ENCODE results near the gene DLG2.

Gene DLG2

DNA sequence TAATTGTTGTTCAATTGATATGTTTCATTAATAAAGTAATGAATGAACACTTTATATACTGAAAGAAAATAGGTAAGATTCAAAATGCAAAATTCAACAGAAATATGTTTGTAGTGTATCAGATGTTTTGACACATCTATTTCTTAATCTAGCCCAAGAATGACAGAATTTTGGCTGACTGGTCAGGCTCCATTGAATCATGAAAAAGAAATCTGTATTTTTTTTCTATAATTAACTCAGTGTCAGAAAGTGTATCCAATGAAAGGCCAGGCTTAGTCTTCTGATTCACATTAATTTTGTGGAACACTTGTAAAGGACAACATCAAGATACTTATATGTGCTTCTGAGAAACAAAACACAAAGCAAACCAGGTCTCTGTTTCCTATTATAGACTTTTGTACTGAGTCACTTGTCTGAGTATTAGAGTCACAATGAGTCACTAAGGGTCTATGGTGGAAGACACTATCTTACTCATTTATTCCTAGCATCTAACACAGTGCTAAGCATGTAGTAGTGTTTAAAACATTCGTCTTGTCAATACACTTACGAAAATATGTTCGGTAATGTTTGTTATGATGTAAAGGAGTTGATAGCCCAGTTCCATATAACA, 2043.3 kb downstream of the DLG2 start:
- no peak for DNase-seq

DNA sequence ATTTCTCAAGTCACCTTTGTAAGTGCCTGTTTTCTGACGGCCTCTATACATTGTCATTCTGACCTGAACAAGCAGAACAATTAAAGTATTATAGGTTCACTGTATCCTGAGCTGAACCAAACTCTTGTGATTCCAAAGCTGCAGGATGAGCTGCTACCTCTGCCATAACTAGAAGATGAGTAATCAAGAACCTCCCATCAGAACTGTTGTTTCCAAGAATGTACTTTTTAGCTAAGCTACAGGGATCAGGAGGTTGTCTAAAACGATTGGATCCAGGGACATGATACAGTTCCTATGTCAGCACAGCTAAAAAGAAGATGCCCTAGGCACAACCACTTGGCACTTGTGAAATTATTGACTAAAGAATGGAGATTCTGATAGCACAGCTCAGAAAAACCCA, 2052.6 kb downstream of the DLG2 start:
- no peak for DNase-seq

DNA sequence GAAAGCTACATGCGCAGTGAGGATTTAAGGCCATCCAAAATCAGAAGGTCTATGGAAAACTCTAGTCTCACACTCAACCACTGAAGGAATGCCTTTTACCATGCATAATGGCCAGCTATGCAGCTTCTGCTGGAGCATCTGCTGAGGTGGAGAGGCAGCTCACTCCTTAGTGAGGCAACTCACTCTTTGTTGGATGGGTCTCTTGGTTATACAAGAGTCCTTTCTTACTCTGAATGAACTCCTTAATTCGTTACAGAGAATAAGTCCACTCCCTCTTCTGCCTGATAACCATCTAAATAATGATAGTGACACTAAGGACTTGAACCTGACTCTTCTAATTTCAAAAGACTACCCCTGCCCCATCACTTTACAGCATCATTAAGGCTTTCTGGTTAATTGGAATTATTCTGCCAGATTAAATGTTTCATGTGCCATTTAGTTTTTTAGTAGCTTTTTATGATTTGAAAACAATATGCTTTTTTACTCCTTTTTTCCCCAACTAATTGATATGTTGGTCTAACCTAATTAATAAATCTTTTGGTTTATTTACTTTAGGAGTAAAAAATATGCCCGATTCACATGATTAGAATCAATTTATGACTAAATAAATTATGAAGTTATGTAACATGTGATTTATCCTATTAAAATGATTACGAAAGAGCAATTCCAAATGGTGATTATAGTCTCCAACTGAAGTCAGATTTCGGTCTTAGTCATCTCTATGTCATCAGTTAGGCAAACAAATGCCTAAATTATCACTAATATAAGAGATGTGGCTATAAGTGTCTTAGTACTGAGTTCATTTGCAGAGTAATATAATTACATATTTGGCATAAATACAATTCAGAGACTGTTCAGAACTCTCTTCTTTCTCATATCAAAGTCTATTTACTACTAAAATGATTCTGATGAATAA, 2054.3 kb downstream of the DLG2 start:
- no peak for DNase-seq

DNA sequence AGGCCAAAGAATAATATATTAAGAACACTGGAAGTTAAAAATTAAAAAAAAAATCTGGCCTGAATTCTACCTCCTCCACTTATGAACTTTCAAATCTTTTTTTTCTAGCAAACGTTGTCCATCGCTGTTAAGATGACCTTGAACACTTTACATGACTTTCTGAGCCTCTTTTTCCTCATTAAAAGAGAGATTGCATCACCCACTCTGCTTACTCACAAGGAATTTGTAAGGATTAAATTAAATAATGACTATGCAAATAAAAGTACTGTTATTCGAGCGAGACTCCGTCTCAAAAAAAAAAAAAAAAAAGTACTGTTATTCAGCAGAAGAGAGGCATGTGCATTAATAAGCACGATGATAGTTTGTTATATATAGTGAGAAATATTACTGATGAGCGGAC, 2055.8 kb downstream of the DLG2 start:
- no peak for DNase-seq

DNA sequence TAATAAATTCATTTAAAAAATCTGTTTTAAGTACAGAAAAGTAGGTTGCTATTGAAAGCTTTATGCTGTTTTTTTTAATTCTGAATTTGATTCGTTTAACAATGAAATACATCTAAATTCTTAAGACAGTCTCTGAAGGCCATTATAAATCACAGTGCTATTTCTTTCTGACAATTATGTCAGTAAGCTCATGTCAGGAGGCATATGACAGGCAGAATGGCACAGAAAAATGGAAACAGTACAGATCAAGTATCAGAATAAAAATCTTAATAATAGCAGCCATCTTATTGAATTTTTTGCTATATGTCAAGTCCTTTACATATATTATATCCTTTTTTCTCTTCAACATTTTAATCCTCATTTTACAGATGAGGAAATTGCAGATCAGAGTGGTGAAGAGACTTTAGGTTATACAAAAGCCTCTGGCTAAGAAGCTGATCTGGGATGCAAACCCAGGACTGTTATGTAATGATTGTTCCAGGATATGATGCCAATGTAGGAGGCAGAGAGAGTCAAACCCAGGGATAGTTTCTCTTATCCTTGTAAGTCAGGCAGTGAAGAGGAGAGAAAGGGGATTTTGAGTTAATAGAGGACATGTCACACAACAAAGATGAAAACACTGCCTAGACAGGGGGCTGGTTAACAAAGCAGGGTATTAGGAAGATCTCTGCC, 2057.9 kb downstream of the DLG2 start:
- DNase-seq = no peak

DNA sequence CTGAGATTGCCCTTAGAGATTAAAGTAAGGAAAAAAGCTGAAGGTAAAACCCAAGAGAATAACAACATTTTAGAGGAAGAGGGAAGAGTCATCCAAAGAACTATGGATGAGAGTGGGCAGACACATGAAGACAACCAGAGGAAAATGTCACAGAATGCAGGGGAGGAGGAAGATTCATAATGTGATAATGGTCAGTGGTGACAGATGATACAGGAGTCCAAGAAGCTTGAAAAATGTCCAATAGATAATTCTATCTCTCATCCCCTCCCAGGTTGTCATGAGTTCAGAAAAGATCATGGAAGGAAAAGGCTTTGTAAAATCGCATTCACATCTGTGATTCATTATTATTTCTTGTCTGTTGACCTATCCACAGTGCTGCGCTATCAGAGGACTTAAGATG, 2058.6 kb downstream of the DLG2 start:
- no peak for DNase-seq

DNA sequence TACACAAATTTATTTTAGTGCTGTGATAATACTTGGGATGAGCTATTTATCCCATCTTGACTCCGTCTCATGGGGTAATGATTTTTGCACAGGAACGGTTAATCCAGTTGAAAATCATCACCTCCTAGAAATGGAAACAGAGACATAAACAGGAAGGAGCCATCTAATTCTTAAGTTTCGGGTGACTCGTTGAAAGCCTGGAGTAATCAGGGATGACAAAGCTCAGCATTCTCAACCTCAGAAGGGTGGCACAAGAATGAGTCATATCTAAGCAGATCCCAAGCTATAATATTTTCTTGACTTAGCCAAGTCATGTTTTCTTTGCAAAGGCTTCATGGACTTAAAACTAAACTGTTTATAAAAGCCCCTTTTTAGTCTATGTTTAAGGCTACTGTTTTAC, 2060.2 kb downstream of the DLG2 start:
- DNase-seq = no peak

DNA sequence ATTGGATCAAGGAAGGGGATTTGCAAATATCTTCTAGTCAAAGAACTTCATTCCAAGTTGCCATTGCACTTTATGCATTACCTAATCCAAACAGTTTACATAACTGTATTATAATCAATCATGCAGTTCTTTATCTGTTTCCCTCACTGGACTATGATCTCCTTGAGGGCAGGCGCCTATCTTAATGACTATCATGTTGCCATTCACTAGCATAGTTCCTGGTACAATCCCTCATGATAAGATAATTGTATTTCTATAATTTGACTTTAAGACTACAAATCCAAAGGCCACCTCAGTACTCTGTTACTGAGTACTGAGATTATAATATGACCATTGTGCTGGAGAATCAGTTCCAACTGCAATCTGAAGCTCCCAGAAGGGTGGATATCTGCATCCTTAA, 2062.3 kb downstream of the DLG2 start:
- DNase-seq = no peak

DNA sequence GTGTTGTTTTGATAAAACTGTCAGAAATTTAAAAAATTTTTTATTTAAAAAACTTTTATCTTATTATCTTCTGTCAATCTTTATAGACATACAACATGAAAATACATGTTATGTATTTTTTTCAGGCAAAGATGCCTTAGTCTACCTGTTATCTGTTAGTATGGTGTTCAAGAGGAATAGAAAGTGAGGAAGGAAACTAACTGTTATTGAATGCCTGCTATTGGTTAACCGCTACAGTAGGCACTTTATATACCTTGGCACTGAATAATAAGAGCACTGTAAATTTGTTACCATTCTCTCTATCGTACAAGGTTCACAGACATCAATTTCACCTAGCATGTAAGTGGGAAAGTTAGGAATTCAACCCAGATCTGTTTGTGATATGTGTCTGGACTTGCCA, 2068.9 kb downstream of the DLG2 start:
- no peak for DNase-seq

DNA sequence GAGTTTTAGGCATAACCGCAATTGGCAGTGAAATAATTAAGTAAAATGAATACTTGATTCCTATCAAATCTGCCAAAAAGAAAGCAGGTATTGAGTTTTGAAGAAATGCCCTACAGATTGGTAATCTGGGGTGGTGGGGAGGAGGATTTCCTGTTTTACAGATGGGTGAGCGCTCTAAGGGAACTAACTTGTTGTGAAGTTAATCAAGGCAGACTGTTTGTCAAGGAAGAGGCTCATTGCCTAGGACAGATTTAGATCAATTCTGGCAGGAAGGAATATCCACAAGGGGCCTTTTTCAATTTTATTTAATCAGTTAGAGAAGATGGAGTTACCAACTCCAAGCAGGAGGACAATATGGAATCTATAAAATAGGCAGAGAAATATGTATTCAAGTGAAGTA, 2069.5 kb downstream of the DLG2 start:
- DNase-seq = no peak

DNA sequence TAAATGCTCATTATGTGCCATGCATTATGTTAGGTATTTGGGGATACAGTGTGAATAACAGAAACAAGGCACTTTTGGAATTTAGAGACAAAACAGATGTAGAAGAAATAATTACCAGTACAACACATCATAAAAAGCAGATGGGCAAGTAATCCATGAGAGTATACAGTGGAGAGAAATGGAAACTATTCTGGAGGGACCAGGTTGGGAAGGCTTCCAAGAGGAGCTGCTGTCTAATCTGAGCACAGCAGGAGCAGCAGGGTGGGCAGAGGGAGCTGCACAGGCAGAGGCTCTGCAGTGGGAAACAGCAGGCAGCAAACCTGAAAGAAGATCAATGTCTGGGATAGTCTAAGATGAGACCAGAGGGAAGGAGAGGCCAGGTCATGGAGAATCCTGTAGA, 2072.3 kb downstream of the DLG2 start:
- no peak for DNase-seq

DNA sequence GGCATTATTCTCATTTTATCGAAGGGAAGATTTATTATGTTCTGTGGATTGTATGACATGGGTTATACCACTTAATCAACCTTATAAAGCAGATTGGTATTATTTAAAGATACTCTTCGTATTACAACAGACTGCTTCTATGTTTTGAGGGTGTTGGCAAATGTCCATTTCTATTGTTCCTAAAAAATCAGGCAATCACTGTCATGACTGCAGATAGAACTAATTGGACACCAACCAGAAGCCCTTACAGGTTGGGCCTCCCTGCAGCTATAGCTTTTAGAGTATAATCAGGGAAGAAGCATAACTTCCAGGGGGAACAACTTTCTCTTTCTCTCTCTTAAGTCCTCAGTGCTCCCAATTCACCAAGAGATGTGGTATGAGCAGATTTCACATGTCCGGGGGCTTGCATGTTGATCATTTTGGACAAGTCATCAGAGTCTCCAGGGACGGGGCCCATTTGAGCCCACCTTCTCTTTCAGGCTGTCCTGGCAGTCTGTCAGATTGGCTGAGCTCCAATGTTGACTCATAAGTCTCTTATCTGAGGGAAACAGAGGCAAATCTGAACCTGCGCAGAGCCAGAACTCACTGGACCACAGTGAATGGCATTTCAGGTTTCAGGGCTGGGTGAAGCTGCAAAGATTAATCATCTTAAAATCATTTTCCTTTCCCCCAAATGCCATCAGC, 2077.0 kb downstream of the DLG2 start:
- DNase-seq = no peak

DNA sequence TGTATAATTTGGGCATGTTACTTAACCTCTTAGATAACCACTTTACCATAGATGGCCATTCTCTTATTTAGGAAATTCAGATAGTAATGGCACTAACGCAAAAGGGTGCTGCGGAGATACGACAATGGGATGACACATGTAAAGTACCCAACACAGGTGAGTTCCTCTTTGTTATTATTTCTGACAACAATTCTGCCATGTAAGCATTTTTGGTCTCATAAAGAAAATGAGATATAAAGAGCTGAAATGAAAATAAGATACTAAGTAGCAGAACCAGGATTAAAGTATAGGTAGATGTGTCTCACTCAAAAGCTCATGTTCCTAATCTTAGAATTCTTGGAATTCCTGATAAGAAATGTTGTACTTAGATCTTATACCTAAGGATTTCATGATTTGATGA, 2080.8 kb downstream of the DLG2 start:
- no peak for DNase-seq

DNA sequence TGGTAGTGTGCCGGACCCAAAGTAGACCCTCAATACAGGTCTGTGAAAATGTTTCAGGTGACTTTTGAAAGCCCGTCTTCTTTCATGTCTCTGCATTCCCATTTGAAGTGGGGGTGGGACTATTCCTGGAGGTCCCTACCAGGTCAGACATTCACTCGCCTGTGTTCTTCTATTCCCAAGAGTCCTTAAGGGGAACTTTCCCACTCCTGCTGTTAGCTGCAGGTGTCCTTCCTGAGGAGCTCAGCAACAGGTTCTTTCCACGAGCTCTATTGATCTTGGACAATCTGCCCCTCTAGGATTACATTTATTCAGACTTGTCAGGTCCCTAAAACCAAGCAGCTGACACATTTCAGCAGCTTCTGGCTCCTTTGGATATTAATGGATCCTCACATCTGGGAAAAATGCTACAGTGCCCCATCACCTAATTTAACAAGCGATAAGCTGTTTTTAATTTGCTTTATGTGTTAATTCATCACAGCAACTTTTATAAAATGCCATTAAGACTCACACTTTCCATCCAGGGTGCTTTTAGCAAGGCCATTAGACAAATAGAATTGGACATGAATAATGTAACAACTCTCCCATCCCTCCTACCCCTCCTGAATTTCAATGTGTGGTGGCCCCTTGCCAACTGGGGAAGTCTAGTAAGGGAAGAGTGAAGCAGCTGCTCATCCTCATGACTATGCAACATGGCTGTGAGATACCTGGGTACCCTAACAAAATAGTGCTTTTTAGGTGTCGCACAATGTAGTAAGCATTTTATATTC, 2081.5 kb downstream of the DLG2 start:
- no peak for DNase-seq

DNA sequence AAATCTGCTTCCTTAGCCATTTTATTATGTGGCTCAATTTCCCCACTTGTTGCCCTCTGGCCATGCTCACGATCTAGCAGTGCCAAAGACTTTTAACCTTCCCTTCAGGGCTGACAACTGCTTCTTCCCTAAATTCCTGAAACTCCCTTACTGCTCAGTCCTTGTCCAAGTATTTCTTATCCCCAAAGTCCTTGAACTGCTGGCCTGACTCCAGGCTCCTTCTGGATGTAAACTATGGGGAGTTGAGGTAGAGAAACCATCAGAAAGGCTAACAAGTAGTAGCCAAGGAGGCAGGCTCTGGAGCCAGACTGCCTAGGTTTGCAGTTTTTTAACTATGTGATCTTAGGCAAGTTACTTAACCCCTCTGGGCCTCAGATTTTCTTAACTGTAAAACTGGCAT, 2082.3 kb downstream of the DLG2 start:
- DNase-seq = no peak

DNA sequence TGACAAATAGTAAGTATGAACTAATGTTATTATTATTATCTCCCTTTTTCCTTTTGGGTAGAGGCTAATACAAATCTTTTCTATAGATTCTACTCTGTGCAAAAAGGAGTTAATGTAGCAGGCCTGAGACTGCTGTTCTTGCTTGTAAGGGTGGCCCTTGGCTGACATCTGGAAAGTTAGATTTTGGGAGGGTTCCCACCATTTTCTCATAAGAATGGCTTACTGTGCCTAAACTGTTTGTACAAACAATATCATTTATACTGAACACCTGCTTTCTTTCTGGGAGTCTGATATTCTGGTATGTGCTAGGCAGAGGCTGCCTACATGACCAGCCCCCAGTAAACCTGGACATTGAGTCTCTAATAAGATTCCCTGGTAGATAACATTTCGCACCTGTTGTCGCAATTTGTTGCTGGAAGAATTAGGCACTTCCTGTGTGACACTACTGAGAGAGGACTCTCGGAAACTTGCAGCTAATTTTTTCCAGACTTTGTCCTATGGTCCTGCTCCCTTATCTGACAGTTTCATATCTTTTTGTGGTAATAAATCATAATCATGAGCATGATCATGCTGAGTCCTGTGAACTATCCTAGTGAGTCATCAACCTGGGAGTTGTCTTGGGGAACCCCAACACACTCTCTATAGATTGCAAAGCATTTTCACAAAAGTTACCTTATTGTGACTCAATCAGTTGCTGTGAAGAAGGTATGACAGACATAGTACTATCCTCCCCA, 2083.3 kb downstream of the DLG2 start:
- peak; percentile 15 for DNase-seq

DNA sequence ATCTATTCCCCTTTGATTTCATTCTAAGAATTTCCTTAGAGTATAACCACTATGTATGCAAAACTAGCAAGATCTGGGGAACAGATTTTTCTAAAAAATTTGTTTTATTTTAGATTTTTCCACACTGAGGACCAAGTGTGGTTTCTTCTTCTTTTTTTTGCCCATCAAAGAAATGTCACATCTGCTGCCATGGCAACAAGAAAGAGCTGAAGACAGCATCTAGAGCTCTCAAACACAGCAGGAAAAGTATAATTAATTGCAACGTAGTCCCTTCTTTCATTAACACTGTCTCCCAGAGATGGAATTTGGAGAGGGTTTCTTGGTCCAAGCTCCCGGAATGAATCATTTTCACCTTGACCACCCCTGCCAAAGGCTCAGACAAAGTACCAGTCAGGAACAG, 2084.3 kb downstream of the DLG2 start:
- DNase-seq = no peak

DNA sequence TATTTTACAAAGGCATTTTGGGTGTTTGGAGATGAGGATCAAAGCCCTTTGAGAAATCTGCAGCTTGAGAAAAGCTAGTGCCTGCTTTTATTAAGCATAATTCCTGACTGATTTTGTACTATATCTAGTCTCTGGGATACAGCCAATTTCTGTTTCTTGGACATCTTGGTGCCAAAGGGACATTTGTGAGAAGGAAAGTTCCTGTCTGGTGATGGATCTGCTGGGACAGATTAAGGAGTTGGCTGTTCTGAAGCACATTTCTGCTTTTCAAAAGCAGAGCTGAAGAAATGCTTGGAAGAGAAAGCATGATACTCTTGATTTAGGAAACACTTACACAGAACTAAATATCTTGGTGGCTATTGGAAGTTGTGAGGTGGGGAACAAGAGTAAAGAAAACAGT, 2086.4 kb downstream of the DLG2 start:
- no peak for DNase-seq

DNA sequence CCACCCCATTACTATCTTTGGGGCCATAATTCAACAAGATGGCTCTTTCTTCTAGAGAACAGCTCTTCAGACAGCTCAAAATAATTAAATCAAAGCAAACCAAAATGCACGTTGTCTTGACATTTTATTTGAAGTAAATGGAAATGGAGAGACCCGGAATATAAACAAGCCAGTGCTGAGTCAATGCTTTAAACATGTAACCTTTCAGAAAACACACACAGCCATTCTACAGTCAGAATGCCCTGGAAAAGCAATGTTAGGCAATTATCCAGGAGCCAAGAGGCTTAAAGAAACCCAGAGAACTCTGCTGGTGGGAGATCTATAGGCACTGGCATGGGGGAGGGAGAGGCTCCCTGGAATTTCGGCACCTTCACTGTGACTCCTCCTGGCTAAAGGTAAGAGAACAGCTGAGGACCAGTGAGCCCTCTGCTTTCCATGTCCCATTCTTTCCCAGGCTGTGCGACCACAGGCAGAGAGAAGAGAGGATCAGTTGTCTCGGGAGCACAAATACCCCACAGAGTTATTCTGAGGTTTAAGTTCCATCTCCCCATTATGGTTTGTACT, 2086.9 kb downstream of the DLG2 start:
- no peak for DNase-seq

DNA sequence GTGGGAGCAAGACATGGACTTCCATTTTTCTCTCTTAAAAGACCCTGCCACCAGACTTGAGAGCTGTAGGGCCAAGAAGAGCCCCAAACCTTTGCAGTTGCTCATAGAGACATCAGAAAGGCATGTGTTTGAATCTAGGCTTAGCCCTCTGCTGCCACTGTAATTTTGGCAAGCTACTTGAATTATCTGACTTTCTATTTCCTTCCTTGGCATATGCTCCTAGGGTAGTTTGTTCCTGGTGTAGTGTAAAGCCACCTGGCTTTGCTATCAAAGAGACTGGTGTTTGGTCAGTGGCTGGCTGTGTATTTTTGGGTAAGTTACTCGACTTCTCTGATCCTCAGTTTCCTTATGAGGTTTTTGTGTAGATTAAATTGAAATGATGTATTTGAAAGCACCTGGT, 2088.9 kb downstream of the DLG2 start:
- DNase-seq = no peak

DNA sequence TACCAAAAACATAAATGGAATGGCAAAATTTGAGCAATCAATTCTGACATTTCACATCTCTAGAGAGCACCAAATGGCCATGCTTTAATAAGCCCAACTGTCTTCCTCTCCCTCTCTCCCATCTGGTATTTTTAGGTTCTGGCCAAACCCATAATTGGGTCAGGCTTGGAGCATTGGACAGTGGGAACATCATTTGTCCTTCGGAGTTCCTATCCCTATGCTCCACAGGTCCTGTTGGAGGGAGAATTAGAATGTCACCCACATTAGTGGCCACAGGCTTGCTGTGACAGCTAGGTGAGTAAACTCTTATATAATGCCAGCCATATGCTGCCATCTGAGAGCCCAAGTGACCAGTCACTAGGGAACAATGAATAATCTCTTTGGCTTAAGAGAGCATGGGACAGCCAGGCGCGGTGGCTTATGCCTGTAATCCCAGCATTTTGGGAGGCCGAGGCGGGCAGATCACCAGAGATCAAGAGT, 2090.0 kb downstream of the DLG2 start:
- DNase-seq = no peak

DNA sequence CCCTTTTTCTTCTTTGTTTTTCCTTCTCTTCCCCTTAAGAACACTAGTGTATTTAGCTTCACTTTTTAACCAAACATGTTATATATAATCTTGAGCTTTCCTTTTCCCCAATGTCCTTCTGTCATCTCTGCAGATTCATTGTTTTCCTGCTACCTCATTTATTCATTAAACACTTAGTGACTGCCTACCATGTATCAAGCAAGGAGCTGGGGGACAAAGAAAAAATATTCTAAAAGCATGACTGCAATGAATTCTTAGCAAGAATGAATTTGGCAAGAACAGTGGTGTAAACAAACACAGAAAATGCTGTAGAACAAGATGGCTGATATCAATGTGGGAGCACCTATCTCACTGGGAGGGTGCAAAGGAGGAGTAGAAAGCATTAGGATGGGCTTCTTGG, 2094.0 kb downstream of the DLG2 start:
- no peak for DNase-seq

Data from stimulated activated CD4-positive, alpha-beta T cell treated with anti-CD3 and anti-CD28 coated beads, Interleukin-1b, Interleukin-23, amount 100 ng/mL, for 48 hours (primary cell).